MM.1S (cell line): ENCODE data around the gene TMEM117.

Source experiments
- DNase-seq: peaks from one replicate; pipeline ENCODE4 v3.0.0-alpha.2; 2015
- H2AFZ ChIP-seq: fragments of 300-600 bp; sonication (generic); 2 replicates; pipeline ENCODE4 v1.6.0; 2016; ENCODE audit warnings: antibody characterized with exemption, low read length
- H3F3A ChIP-seq: fragments of 300-600 bp; sonication (generic); 2 replicates; pipeline ENCODE4 v1.6.1; 2016; ENCODE audit warnings: mild to moderate bottlenecking, antibody characterized with exemption, low read length, moderate library complexity, mixed read lengths; ENCODE audit not compliant: insufficient read depth
- H3K27ac ChIP-seq: fragments of 300-600 bp; sonication (generic); 2 replicates; pipeline ENCODE4 v1.5.1; 2016; ENCODE audit warnings: mild to moderate bottlenecking, low read length
- H3K27me3 ChIP-seq: fragments of 300-600 bp; sonication (generic); replicated peaks from 2 replicates; pipeline ENCODE4 v1.6.0; 2016; ENCODE audit warnings: low read length; ENCODE audit not compliant: insufficient read depth
- H3K36me3 ChIP-seq: fragments of 300-600 bp; sonication (generic); replicated peaks from 2 replicates; pipeline ENCODE4 v1.6.1; 2016; ENCODE audit warnings: mild to moderate bottlenecking, low read length, mixed read lengths; ENCODE audit not compliant: insufficient read depth
- H3K4me1 ChIP-seq: fragments of 300-600 bp; sonication (generic); 2 replicates; pipeline ENCODE4 v1.6.1; 2016; ENCODE audit warnings: low read length, mixed read lengths
- H3K4me2 ChIP-seq: fragments of 300-600 bp; sonication (generic); 2 replicates; pipeline ENCODE4 v1.6.0; 2016; ENCODE audit warnings: low read depth, low read length
- H3K4me3 ChIP-seq: fragments of 300-600 bp; sonication (generic); 2 replicates; pipeline ENCODE4 v1.5.1; 2016; ENCODE audit warnings: low read length, mixed read lengths
- H3K79me2 ChIP-seq: fragments of 300-600 bp; sonication (generic); 2 replicates; pipeline ENCODE4 v1.6.1; 2016; ENCODE audit warnings: mixed run types, low read length, mixed read lengths
- H3K9ac ChIP-seq: fragments of 300-600 bp; sonication (generic); 2 replicates; pipeline ENCODE4 v1.6.1; 2016; ENCODE audit warnings: low read length, mixed read lengths
- H3K9me2 ChIP-seq: fragments of 300-600 bp; sonication (generic); replicated peaks from 2 replicates; pipeline ENCODE4 v1.6.1; 2016; ENCODE audit warnings: mild to moderate bottlenecking, low read length, mixed read lengths; ENCODE audit not compliant: insufficient read depth
- H3K9me3 ChIP-seq: fragments of 300-600 bp; sonication (generic); replicated peaks from 2 replicates; pipeline ENCODE4 v1.6.1; 2016; ENCODE audit warnings: mild to moderate bottlenecking, low read length, mixed read lengths; ENCODE audit not compliant: insufficient read depth
- H4K20me1 ChIP-seq: fragments of 300-600 bp; sonication (generic); 2 replicates; pipeline ENCODE4 v1.6.1; 2016; ENCODE audit warnings: mild to moderate bottlenecking, low read length, moderate library complexity, mixed read lengths; ENCODE audit not compliant: insufficient read depth
- CTCF ChIP-seq: fragments of 300-600 bp; sonication (generic); IDR thresholded peaks from 2 replicates; pipeline ENCODE4 v1.5.1; 2016; ENCODE audit warnings: antibody characterized with exemption, low read length, mixed read lengths
- EZH2 ChIP-seq: fragments of 300-600 bp; sonication (generic); optimal IDR thresholded peaks from 2 replicates; pipeline ENCODE3; 2017; ENCODE audit warnings: low read depth, mild to moderate bottlenecking, antibody characterized with exemption, low read length, mixed read lengths
- EZH2phosphoT487 ChIP-seq: fragments of 300-600 bp; sonication (generic); IDR thresholded peaks from 2 replicates; pipeline ENCODE4 v1.6.1; 2018; ENCODE audit warnings: antibody characterized with exemption, low read length

The TMEM117 gene

DNA sequence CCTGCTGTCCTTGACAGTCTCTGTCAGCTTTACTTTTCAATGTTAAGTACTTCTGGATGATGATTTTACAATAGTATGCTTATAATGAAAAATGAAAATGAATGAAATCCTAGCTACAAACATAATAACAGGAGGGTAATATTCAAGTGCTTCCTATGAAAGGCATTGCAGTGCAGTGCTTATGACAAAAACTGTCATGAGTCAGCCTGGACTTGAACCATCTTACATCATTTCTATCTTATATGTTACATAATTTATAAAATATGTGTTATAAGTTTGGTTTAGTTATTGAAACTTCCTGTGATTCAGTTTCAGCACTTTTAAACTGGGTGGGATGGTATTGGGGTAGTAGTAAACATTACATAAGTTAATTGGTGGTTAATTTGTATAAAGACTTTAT lies 451.7 kb downstream of the TMEM117 start:
- no peak for DNase-seq
- Histone ChIP-seq H3K36me3 (no peaks in the 10 kb centered on the region), H3K9me2 (no peaks in the 10 kb centered on the region), H3K79me2 (no peaks in the 10 kb centered on the region), H2AFZ (no peak overlapping the region), H3K9ac (no peak overlapping the region), H3K4me2 (no peak overlapping the region), H4K20me1 (no peaks in the 10 kb centered on the region), H3K4me1 (no peaks in the 10 kb centered on the region), H3K27me3 (no peaks in the 10 kb centered on the region), H3K9me3 (no peaks in the 10 kb centered on the region), H3F3A (no peaks in the 10 kb centered on the region), H3K4me3 (no peak overlapping the region), H3K27ac (no peak overlapping the region)
- no peak for TF ChIP-seq CTCF
- TF ChIP-seq EZH2: no peak
- no peak for TF ChIP-seq EZH2phosphoT487

DNA sequence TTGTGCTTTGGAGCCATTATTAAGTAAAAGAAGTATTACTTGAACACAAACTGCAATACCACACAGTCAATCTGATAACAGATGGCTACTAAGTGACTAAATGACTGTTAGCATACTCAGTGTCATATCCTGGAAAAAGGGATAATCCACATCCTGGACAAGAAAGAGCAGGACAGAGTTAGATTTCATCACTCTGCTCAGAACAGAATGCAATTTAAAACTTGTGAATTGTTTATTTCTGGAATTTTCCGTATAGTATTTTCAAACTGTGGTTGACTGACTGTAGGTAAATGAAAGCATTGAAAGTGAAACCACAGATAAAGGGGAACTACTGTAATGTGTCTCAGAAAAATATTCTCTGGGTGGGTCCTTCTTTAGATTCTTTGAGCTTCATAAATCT lies 458.8 kb downstream of the TMEM117 start:
- no peak for TF ChIP-seq CTCF
- TF ChIP-seq EZH2phosphoT487: no peak
- no peak for TF ChIP-seq EZH2
- Histone ChIP-seq H3K36me3 (no peaks in the 10 kb centered on the region), H3K27me3 (no peaks in the 10 kb centered on the region), H3K4me1 (0 out of 2 replicates have a peak, but pooled peaks cover 3% of the 10 kb centered on the region), H3K27ac (no peak overlapping the region), H3K9me2 (no peaks in the 10 kb centered on the region), H3K79me2 (no peaks in the 10 kb centered on the region), H3K9ac (no peak overlapping the region), H3K4me2 (peak overlapping the region; percentile 45), H4K20me1 (no peaks in the 10 kb centered on the region), H3K9me3 (no peaks in the 10 kb centered on the region), H2AFZ (no peak overlapping the region), H3F3A (no peaks in the 10 kb centered on the region), H3K4me3 (no peak overlapping the region)
- peak; percentile 68 for DNase-seq

DNA sequence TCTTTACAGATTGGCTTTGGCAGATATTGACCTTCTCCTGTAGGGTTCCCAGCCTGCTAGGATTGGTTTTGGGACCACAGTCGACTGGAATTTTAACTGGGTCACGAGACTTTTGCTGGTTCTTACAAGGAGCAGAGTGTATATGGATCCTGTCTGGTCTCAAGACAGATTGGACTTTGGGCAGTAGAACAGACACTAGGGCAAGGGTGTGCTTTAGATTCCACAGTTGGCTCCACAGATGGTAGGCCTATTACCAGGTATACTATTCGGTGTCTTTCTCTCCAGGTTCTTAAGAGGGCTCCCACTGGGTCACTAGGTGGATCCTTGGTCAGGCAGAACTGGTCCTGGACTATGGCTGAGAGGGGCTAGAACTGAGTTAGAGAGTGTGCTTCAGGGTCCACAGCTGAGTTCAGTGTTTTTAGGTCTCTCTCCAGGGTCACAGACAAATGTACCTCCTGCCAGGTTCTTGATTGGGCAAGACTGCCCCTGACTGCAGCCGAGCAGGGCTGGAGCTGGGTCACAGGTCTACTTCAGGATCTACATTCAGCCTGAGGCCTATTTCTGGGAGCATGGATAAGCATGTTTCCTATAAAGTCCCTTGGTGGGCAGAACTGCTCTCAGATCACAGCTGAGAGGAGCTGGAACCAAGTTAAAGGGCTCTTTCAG lies 460.2 kb downstream of the TMEM117 start:
- no peaks in the 10 kb centered on the region for H3K79me2 ChIP-seq
- H3K9ac ChIP-seq: no peak overlapping the region
- no peaks in the 10 kb centered on the region for H3K27me3 ChIP-seq
- no peak overlapping the region for H3K4me3 ChIP-seq
- no peaks in the 10 kb centered on the region for H3K9me2 ChIP-seq
- H4K20me1 ChIP-seq: no peaks in the 10 kb centered on the region
- no peak for DNase-seq
- H3K27ac ChIP-seq: no peak overlapping the region
- TF ChIP-seq EZH2phosphoT487 (no peak), EZH2 (no peak), CTCF (no peak)
- H3K9me3 ChIP-seq: no peaks in the 10 kb centered on the region; the same call in 1 of the 2 replicates
- no peaks in the 10 kb centered on the region for H3K36me3 ChIP-seq
- H3F3A ChIP-seq: no peaks in the 10 kb centered on the region
- H3K4me2 ChIP-seq: no peak overlapping the region
- H2AFZ ChIP-seq: no peak overlapping the region
- 0 out of 2 replicates have a peak, but pooled peaks cover 3% of the 10 kb centered on the region for H3K4me1 ChIP-seq
